Activated gamma-delta T cell treated with Interleukin-2 at 50 U/mL for 16 hours (primary cell): ENCODE data around the gene C1QTNF6.
"Not testable (repeated sequence)": the region's sequence is repeated elsewhere in the genome, so short reads cannot be mapped to it uniquely, and the experiment has no call there.

Experiments used
- DNase-seq: peaks from one replicate; pipeline ENCODE4 v3.0.0-alpha.2; 2020

C1QTNF6 gene

GRCh38 chr22:37187891-37188761 lies at the start of gene C1QTNF6:
Gene C1QTNF6 (minus strand): TSS chr22:37188247. CDS start chr22:37188213, 34 bp downstream.
- no peak for DNase-seq

DNA sequence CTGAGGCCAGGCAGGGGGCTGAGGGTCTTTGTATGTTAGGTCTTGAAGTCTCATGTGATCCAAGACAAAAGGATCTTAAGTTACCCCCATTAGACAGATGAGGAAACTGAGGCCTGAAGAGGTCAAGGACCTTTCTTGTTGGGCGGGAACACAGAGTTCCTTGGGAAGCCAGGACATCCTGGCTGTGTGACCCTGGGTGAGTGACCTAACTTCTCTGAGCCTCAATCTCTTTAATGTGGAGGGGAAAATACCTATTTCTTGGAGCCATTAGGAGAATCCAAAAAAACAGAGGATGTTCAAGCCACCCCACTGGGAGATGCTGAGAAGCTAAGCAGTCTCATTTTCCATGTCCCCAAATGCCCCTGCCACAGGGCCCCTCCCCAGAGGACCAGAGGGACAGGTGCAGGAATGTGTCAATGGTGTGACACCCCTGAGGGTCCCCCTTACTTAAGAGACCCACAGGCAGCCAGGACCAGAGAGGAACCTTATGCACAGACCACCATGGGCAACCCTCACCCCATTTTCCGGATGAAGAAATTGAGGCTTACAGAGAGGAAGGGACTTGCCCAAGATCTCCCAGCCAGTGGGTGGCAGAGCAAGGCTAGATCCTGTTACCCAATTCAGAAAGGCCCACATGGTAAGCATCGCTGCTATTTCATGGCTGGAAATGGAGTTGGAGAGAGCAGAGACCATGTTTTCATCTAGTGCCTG lies 48.0 kb upstream of the C1QTNF6 start:
- no peak for DNase-seq

DNA sequence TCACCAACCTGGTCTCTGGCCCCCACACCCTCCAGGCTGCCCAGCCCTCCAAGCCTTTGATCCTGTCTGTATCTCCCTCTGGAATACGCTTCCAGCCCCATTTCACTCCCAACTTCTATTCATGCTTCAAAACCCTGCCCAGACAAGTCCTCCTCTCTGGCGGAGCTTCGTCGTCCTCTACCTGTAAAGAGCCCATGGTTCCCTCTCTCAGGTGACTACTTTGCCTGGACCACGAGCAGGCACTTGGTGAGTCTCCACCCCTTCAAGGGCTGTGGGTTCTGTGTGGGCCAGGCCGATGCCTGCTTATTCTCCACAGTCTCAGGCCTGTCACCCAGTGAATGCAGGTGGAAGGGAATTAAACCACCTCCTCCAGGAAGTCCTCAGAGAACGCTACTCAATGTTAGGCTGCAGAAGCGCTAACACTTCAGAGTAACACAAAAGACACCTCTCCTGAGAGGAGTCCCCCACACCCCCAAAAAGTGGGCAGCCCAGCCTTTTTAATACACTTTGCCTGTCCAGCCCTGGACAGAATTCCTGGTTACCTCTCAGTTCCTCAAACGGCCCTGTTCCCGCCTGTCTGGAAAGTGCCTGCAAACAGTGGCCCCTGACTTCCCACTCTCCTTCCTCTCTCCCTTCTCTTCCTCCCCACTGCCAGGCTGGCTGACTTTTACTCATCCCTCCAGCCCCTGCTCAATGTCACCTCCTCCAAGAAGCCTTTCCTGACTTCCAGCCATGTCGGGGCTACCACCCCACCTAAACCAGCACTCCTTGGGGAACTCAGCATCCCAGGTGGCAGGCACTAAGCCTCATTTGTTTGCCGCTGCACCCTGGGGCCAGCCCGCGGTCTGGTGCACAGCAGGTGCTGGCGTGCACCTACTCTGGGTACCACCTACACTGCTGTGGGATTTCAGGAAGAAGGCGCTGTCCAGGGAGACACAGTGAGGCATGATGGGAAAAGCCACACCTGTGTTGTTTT lies 47.0 kb upstream of the C1QTNF6 start:
- DNase-seq: no peak

- no peak for DNase-seq
These were observed 45.9 kb upstream of the C1QTNF6 start for GRCh38 chr22:37233751-37234631.

- not testable (repeated sequence) for DNase-seq
These were observed 45.3 kb upstream of the C1QTNF6 start for GRCh38 chr22:37233371-37233750.

- no peak for DNase-seq
These were observed 44.3 kb upstream of the C1QTNF6 start for GRCh38 chr22:37232140-37232998.

DNA sequence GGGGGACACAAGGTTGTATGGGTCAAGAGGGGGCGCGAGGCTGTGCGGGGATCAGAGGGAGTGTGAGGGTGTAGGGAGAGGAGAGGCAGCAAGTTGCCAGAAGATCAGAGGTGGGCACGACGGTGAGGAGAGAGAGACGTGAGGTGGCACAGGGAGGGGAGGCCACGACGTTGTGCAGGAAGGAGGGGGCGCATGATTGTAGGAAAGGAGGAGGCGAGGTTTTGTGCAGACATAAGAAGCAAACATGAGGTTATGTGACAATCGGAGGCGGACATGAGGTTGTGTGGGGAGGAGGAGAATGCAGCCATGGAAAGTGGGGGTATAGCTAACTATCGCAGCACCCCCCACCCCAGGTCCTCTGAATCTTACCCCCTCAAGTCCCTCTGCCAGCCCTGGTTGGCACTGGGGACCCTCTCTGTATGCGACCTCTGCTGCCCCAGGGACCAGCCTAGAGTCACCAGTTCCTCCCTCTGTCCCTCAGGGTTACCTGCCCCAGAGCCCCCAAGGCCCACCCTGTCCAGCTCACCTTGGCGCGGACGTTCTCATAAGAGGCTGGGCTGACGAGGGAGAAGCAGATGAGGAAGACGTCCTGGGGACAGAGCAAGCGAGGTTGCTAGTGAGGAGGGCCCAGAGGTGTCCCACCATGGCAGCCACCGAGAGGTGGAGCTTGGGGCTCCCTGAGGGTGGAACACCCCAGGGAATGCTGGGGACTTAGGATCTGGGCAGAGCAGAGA lies 43.5 kb upstream of the C1QTNF6 start:
- DNase-seq: peak; percentile 63

DNA sequence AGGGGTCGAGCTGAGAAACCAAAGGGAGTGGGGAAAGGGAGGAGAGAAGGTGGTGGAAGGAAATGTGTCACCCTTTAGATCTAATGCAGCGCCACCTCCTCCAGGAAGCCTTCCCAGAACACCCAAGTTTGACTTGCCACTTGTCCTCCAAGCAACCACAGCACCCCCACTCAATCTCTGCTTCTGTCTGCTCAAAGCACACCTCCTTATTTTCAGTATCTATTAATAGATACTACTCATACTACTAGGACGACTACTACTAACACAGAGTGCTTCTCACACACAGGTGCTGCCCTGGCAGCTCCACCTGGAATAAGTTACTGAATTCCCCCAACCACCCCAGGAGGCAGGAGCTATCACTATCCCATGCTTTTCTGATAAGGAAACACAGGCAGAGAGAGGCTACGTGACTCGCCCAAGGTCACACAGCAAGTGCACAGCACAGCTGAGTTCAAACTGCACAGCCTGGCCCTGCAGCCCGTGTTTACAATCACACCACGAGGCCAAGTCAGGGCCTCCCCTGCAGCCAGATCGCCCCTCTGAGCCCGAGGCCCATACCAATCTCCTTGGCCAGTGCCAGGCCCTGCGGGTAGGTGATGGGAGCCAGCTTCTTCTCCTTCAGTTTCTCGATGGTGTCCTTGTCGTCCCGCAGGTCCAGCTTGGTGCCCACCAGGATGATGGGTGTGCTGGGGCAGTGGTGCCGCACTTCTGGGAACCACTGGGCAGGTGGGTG lies 42.8 kb upstream of the C1QTNF6 start:
- peak; percentile 44 for DNase-seq

DNA sequence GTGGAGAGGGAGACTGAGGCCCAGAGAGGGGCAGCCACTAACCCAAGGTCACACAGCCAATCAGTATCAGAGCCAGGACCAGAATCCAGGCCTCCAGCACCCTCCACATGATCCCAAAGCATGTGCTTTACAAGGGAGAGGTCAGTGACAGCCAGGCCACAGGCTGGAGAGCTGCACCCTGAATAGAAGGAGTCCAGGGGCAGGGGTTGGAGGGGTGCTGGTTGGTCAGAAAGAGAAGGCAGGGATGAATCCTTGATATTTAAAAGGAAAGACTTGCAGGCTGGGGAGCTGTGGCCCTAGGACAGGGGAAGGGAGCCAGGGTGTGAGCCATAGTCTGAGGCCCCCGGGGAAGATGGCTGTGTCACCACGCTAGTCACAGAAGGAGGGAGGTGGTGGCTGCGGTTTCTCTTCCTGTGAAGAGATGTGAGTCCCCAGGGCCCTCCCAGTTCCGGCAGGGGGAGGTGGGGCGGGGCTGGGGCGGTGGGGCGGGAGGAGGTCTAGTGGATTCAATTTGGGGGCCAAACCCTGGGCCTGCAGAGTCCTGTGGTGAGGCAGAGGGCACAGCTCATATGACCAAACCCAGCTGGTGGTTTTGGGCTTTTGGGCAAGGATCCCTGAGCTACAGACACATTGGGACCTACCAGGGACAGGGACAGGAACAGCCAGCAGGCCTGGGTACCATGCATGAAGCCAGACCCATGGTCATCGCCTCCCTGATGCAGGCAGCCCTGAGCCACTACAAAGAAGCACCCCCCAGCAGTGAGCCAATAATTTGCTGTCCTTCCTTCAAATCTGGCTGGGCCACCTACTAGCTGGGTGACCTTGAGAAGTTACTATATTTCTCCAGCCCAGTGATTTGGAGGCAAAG lies 42.0 kb upstream of the C1QTNF6 start:
- peak; percentile 92 for DNase-seq

DNA sequence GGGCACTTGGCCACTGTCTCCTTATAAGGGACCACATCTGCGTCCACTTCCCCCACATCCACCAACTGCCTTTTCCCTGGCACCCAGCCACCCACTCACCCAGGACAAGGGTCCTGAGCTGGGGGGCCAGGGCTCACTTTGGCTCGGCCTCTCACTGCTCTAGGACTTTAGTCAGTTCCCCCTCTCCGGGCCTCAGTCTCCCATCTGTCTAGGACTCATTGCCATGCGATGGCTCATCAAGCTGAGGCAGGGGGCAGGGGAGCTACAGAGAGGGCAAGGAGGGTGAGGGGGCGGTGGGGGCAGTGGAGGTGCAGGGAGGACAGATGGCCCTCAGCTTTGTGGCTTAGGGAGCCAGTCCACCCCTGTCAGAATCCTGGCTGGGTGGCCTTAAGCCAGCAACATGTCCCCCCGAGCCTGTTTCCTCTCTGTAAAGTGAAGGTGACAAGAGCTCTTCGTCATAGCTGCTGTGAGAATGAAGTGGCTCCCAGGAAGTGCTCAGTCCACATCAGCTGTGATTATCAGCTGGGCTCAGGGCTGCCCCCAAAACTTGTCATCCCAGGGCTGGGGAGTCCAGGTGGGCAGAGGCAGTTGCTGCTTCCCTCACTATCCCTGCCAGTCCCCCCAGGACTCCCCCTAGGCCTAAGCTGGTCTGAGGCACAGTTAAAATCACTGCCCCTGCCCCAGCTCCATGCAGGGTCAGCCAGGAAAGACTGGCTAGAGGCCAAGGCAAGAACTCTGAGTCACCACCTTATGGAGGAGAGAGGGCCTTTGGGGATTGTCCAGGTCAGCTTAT lies 41.2 kb upstream of the C1QTNF6 start:
- DNase-seq: peak; percentile 44

DNA sequence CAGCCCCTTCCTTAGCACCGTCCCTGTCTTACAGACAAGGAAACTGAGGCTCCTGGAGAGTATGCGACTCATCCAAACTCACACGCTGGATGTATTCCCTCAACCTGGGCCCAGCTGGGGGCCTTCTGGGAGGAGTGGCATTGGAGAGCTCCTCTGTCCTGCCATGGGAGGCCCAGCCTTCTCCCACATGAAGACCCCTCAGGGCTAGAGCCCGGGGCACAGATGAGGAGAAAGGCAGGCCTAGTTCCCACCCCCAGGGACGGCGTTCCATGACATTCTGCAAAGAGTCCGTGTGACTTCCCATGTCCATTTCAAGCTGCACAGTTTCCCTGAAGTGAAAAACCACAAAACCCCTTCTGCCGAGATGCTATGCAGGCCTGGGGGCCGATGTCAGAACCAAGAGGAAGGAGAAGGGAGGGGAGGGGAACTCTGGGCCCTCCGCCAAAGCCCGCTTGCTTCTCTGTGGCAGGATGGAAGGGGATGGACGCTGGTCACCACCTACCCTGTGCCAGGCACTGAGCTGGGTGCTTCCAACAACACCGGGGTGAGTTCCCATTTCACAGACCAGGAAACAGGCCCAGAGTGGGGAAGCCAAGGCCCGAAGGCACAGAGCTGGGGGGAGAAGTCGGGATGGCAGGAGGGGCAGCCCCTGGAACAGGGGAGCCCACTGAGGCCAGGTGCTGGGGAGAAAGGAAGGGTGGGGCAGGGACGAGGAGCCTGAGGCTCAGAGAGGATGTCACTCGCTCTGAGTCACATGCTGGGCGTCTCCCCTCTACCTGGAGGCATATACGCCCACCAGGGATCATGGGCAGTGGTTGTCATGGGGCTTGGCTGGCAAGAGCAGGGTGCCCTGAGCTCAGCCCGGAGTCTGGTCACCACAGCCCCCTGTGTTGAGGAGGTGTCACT lies 40.3 kb upstream of the C1QTNF6 start:
- peak; percentile 51 for DNase-seq

- DNase-seq: no peak
These were observed 38.5 kb upstream of the C1QTNF6 start for GRCh38 chr22:37226514-37226913.

DNA sequence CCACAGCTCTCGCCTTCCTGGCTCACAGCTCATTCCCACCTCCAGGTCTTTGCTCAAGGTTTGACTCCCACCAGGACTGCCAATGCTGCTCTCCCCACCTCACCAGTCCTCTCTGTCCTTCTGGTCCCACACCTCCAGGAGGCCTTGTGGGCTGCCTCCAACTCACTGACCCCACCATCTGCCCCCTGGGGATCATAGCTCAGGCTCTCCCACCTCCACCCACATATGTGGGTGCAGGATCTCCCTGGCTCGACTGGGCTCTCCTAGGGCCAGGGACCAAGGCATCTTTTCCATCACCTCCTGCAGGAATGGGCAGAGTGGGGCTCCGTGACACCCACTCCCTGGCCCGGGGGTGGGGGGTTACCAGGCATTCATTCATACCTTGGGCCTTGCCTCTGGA lies 38.0 kb upstream of the C1QTNF6 start:
- no peak for DNase-seq

- DNase-seq: no peak
These were observed 37.4 kb upstream of the C1QTNF6 start for GRCh38 chr22:37225481-37225880.

GRCh38 chr22:37224757-37225420 lies 36.8 kb upstream of the C1QTNF6 start:
- DNase-seq: no peak
